PC-9 (cell line): ENCODE results near the gene TAOK1. TPM values are rescaled to one million over a fixed set of nuclear protein-coding genes. Genes with fewer than 3 reads are reported as not detected.

Experiments
- BruUV-seq: library from RNA; stranded (reverse); fragments of 400-500 nt; replicated peaks from 2 replicates; lab custom pipeline; 2021; lab: Mats Ljungman, UMichigan
- CTCF ChIA-PET: fragments of 300-600 bp; sonication (Branson Sonifier 250); formaldehyde crosslinking; loops from one replicate; lab custom pipeline; 2022; ENCODE audit warnings: antibody characterized with exemption; lab: Charles Lee
- POLR2A ChIA-PET: fragments of 300-600 bp; sonication (Branson Sonifier 250); formaldehyde crosslinking; loops from one replicate; lab custom pipeline; 2022; ENCODE audit warnings: antibody characterized with exemption; ENCODE audit not compliant: unreplicated experiment; lab: Charles Lee
- DNase-seq, 2 experiments: peaks; one replicate each; pipeline versions ENCODE4 v3.0.0 to v3.0.0-alpha.2; 2015 to 2022; ENCODE audit warnings: mixed read lengths in 1 of 2
- H2AFZ ChIP-seq: fragments of 200-600 bp; sonication (generic); 2 replicates; pipeline ENCODE4 v1.8.1; 2017; ENCODE audit warnings: antibody characterized with exemption
- H3F3A ChIP-seq: fragments of 200-600 bp; sonication (generic); 2 replicates; pipeline ENCODE4 v1.8.1; 2017; ENCODE audit warnings: antibody characterized with exemption, mild to moderate bottlenecking, low read depth; ENCODE audit not compliant: insufficient read depth
- H3K27ac ChIP-seq: fragments of 200-600 bp; sonication (generic); 2 replicates; pipeline ENCODE4 v1.6.1; 2016; ENCODE audit warnings: mixed run types
- H3K27me3 ChIP-seq: fragments of 200-600 bp; sonication (generic); 2 replicates; pipeline ENCODE4 v1.6.1; 2016; ENCODE audit warnings: low read depth, mixed run types; ENCODE audit not compliant: insufficient read depth
- H3K36me3 ChIP-seq: fragments of 200-600 bp; sonication (generic); 2 replicates; pipeline ENCODE4 v1.6.1; 2016; ENCODE audit warnings: low read depth, mixed run types
- H3K4me1 ChIP-seq: fragments of 200-600 bp; sonication (generic); replicated peaks from 2 replicates; pipeline ENCODE4 v1.6.1; 2016; ENCODE audit warnings: mixed run types; ENCODE audit not compliant: insufficient read depth
- H3K4me2 ChIP-seq: fragments of 200-600 bp; sonication (generic); 2 replicates; pipeline ENCODE4 v1.6.1; 2017; ENCODE audit warnings: mixed run types
- H3K4me3 ChIP-seq: fragments of 200-600 bp; sonication (generic); 2 replicates; pipeline ENCODE4 v1.6.1; 2016; ENCODE audit warnings: mixed run types
- H3K79me2 ChIP-seq: fragments of 200-600 bp; sonication (generic); 2 replicates; pipeline ENCODE4 v1.6.1; 2017; ENCODE audit warnings: low read depth, mixed run types
- H3K9me2 ChIP-seq: fragments of 200-600 bp; sonication (generic); 2 replicates; pipeline ENCODE4 v1.8.1; 2017; ENCODE audit warnings: mild to moderate bottlenecking; ENCODE audit not compliant: insufficient read depth
- H3K9me3 ChIP-seq: fragments of 200-600 bp; sonication (generic); 2 replicates; pipeline ENCODE4 v1.8.1; 2016; ENCODE audit warnings: low read depth; ENCODE audit not compliant: insufficient read depth
- H4K20me1 ChIP-seq: fragments of 200-600 bp; sonication (generic); 2 replicates; pipeline ENCODE4 v1.8.1; 2017; ENCODE audit not compliant: insufficient read depth
- CTCF ChIP-seq: fragments of 200-600 bp; sonication (generic); conservative IDR thresholded peaks from 2 replicates; pipeline ENCODE4 v1.6.1; 2017; ENCODE audit warnings: mixed run types, antibody characterized with exemption, mild to moderate bottlenecking, moderate library complexity
- EZH2 ChIP-seq: fragments of 200-600 bp; sonication (generic); IDR thresholded peaks from 2 replicates; pipeline ENCODE4 v1.8.0; 2017; ENCODE audit warnings: antibody characterized with exemption, low read depth
- intact Hi-C: fragments of 100-400 bp; cut with micrococcal nuclease; formaldehyde crosslinking; loops from one replicate; pipeline ENCODE4 v1.10.0; 2022; ENCODE audit not compliant: unreplicated experiment
- total RNA-seq: library from RNA; stranded (reverse); gene quantifications from 2 replicates; pipeline ENCODE4 v1.2.3, GENCODE V29; 2021

The TAOK1 gene
- total RNA-seq, 1 experiment from 2014 or later, result 51.1 TPM

DNA sequence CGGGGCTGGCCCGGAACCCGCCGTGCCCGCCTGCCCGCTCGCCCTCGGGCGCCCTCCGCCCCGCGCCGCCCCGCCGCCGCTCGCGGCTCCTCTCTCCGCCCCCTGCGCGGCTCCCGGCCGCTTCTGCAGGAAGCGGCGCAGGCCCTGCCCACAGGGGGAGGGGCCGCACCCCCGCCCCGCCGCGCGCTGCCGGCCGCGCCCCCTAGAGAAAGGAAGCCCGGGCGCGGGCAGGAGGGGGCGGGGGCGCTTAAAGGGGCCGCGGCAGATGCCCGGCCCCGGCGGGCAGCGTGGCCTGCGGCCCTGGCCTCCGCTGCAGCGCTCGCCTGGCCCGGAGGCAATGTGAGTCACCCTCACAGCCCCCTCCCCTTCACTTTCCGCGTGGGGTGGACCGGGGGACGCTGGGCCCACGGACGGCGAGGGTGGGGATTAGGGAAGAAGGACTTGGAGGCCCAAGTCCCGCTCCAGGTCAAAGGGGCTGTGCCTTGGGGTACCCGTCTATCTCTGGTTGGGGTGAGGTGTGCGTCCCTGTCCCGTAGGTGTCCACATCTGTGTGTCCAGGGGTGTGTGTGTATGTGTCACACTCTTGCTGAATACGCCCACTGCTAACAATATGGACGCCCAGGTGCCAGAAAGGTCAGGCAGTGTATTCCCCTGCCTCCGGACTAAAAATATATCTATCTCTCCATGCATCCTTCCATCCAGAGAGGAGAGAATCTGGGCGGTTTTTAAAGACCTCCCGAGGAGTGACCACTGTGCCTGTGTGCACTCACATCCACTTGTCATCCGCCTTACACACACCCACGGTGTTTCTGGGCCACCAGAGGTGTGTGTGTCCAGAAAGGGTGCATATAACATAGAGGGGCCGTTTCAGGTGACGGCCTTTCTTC is 199.6 kb downstream of the TAOK1 start, which contains the start of gene GIT1:
TSS of gene GIT1 (minus strand) at position 125 of the 887 bp plus-strand sequence. CDS start 270 bp downstream, outside the sequence.
- Histone ChIP-seq H3K79me2 (peaks cover 51% of the 10 kb centered on the region), H3K9me3 (no peaks in the 10 kb centered on the region), H3K4me1 (peaks cover 39% of the 10 kb centered on the region), H3K9me2 (no peaks in the 10 kb centered on the region), H3F3A (peaks cover 30% of the 10 kb centered on the region), H2AFZ (peak within 1 kb of the TSS; percentile 96), H3K4me3 (peak within 1 kb of the TSS; percentile 93), H3K27ac (0 out of 2 replicates have a peak within 1 kb of the TSS, but pooled peaks have one; percentile 4), H3K36me3 (no peaks in the 10 kb centered on the region), H4K20me1 (peaks cover 11% of the 10 kb centered on the region), H3K27me3 (no peaks in the 10 kb centered on the region), H3K4me2 (peak within 1 kb of the TSS; percentile 86)
- TF ChIP-seq CTCF (no peak; the same call in 1 of the 2 replicates), EZH2 (no peak)
- DNase-seq, result peak; percentile 58 to 86
- no TSS peak for BruUV-seq
- intact Hi-C loops, result loop anchor here (1.0 to 5.0 kb wide), 4 partner anchors 21 to 198 kb away; partner anchors contain the start of genes CORO6 and TP53I13
- CTCF ChIA-PET, result no interaction called here
- POLR2A ChIA-PET, result no interaction called here

GRCh38 chr17:29590411-29591145 is 200.4 kb downstream of the TAOK1 start:
- H3K4me2 ChIP-seq, result peak overlapping the region; percentile 75
- no peak overlapping the region for H2AFZ ChIP-seq
- DNase-seq, result peak in 1 of 2 experiments; percentile 26
- H3K79me2 ChIP-seq, result peaks cover 51% of the 10 kb centered on the region
- peaks cover 30% of the 10 kb centered on the region for H3F3A ChIP-seq
- H3K9me2 ChIP-seq, result no peaks in the 10 kb centered on the region
- ChIA-PET CTCF (interaction anchor here (0.6 to 0.7 kb wide), 4 partner anchors 35 to 211 kb away, joined by 3 to 9 read pairs (median 6); no protein-coding TSS in a partner anchor), POLR2A (interaction anchor here (0.9 kb wide), 1 partner anchor 465 kb away, joined by 6 read pairs; no protein-coding TSS in a partner anchor)
- no peaks in the 10 kb centered on the region for H3K27me3 ChIP-seq
- H3K36me3 ChIP-seq, result no peaks in the 10 kb centered on the region
- H3K4me3 ChIP-seq, result peak overlapping the region; percentile 59; the same call in 1 of the 2 replicates
- H4K20me1 ChIP-seq, result peaks cover 11% of the 10 kb centered on the region
- TF ChIP-seq CTCF (no peak), EZH2 (no peak)
- H3K27ac ChIP-seq, result no peak overlapping the region
- BruUV-seq, result no TSS peak
- H3K9me3 ChIP-seq, result no peaks in the 10 kb centered on the region
- H3K4me1 ChIP-seq, result peaks cover 47% of the 10 kb centered on the region
- intact Hi-C loops, result loop anchor here (1.0 to 5.0 kb wide), 3 partner anchors 48 to 221 kb away; no protein-coding TSS in a partner anchor
